Measurements from ENCODE around the gene NFIC.

The NFIC gene

GRCh38 chr19:3454656-3455392 is 88.4 kb downstream of the NFIC start:
- no peaks in the 10 kb centered on the region for H3K27me3 ChIP-seq (replicated peaks; ENCODE audit: control insufficient read depth, insufficient read depth, low read length)
- H3K4me3 ChIP-seq (replicated peaks; ENCODE audit: low read depth, low read length) = no peak overlapping the region
- peaks cover 17% of the 10 kb centered on the region for H3K36me3 ChIP-seq (ENCODE audit: control insufficient read depth, insufficient read depth, low read length)
- DNase-seq (ENCODE audit: extremely low read depth, insufficient read length) = no peak
- TF ChIP-seq, protein P1, sequence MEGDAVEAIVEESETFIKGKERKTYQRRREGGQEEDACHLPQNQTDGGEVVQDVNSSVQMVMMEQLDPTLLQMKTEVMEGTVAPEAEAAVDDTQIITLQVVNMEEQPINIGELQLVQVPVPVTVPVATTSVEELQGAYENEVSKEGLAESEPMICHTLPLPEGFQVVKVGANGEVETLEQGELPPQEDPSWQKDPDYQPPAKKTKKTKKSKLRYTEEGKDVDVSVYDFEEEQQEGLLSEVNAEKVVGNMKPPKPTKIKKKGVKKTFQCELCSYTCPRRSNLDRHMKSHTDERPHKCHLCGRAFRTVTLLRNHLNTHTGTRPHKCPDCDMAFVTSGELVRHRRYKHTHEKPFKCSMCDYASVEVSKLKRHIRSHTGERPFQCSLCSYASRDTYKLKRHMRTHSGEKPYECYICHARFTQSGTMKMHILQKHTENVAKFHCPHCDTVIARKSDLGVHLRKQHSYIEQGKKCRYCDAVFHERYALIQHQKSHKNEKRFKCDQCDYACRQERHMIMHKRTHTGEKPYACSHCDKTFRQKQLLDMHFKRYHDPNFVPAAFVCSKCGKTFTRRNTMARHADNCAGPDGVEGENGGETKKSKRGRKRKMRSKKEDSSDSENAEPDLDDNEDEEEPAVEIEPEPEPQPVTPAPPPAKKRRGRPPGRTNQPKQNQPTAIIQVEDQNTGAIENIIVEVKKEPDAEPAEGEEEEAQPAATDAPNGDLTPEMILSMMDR (IDR thresholded peaks at IDR 0.05; ENCODE audit: insufficient read depth, low read length, poor library complexity, severe bottlenecking) = no peak

DNA sequence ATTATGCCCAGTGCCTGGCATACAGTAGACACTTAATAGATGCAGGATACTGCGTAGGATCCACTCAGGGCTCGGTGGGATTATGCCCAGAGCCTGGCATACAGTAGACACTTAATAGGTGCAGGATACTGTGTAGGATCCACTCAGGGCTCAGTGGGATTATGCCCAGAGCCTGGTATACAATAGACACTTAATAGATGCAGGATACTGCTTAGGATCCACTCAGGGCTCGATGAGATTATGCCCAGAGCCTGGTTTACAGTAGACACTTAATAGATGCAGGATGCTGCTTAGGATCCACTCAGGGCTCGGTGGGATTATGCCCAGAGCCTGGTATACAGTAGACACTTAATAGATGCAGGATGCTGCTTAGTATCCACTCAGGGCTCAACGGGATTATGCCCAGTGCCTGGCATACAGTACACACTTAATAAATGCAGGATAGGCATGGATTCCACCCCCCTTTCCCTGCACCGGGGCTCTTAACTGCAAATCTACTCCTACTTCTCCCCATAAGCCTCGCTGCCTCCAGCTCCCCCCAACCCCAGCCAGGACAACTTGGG is 89.1 kb downstream of the NFIC start:
- no peak overlapping the region for H3K4me3 ChIP-seq (replicated peaks; ENCODE audit: low read depth, low read length)
- TF ChIP-seq, protein P1 (IDR thresholded peaks at IDR 0.05; ENCODE audit: insufficient read depth, low read length, poor library complexity, severe bottlenecking) = no peak
- H3K27me3 ChIP-seq (replicated peaks; ENCODE audit: control insufficient read depth, insufficient read depth, low read length) = no peaks in the 10 kb centered on the region
- DNase-seq (ENCODE audit: extremely low read depth, insufficient read length) = no peak
- peaks cover 17% of the 10 kb centered on the region for H3K36me3 ChIP-seq (ENCODE audit: control insufficient read depth, insufficient read depth, low read length)

DNA sequence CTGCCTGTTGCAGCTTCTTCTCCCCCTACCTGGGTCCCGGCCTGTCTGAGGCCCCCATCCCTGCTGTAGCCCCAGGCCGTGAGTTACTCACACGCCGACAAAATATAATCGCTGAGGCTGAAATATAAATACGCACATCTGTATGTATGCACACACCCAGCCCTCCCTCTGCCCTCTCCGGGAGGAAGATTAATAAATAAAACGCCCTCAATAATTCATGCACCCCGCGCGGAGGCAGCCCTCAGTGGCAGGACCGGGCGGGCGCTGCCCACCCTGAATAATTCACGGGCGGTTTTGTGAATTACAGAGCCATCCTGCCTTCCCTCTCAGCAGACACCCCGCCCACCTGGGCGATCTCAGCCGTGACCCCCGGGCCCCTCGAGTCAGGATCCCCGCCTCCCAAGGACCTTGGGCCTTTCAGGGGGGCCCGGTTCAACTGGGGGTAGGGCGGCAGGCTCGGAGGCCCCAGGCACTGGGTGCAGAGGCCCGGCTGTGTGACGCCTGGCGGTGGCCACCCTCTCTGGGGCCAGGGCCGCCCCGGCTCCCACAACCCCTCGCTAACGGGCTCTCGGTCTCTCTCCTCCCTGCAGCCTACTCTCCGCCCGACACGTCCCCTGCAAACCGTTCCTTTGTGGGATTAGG is 89.7 kb downstream of the NFIC start:
- H3K27me3 ChIP-seq (replicated peaks; ENCODE audit: control insufficient read depth, insufficient read depth, low read length) = no peaks in the 10 kb centered on the region
- peaks cover 17% of the 10 kb centered on the region for H3K36me3 ChIP-seq (ENCODE audit: control insufficient read depth, insufficient read depth, low read length)
- TF ChIP-seq, protein P1 (IDR thresholded peaks at IDR 0.05; ENCODE audit: insufficient read depth, low read length, poor library complexity, severe bottlenecking) = no peak
- no peak for DNase-seq (ENCODE audit: extremely low read depth, insufficient read length)
- no peak overlapping the region for H3K4me3 ChIP-seq (replicated peaks; ENCODE audit: low read depth, low read length)

- TF ChIP-seq, protein P1 (IDR thresholded peaks at IDR 0.05; ENCODE audit: insufficient read depth, low read length, poor library complexity, severe bottlenecking) = no peak
- peaks cover 17% of the 10 kb centered on the region for H3K36me3 ChIP-seq (ENCODE audit: control insufficient read depth, insufficient read depth, low read length)
- H3K4me3 ChIP-seq (replicated peaks; ENCODE audit: low read depth, low read length) = no peak overlapping the region
- no peak for DNase-seq (ENCODE audit: extremely low read depth, insufficient read length)
- H3K27me3 ChIP-seq (replicated peaks; ENCODE audit: control insufficient read depth, insufficient read depth, low read length) = no peaks in the 10 kb centered on the region
Measured at GRCh38 chr19:3456925-3457527, 90.6 kb downstream of the NFIC start.

- H3K4me3 ChIP-seq (replicated peaks; ENCODE audit: low read depth, low read length) = no peak overlapping the region
- H3K27me3 ChIP-seq (replicated peaks; ENCODE audit: control insufficient read depth, insufficient read depth, low read length) = no peaks in the 10 kb centered on the region
- no peak for DNase-seq (ENCODE audit: extremely low read depth, insufficient read length)
- peaks cover 15% of the 10 kb centered on the region for H3K36me3 ChIP-seq (ENCODE audit: control insufficient read depth, insufficient read depth, low read length)
- TF ChIP-seq, protein P1 (IDR thresholded peaks at IDR 0.05; ENCODE audit: insufficient read depth, low read length, poor library complexity, severe bottlenecking) = no peak
Measured at GRCh38 chr19:3457528-3458228, 91.3 kb downstream of the NFIC start.
